Gastrocnemius medialis (tissue), 4 donors: ENCODE results near the gene C4orf51. TPM values are rescaled to one million over a fixed set of nuclear protein-coding genes. Genes with fewer than 3 reads are reported as not detected.

Experiments
- ATAC-seq, 2 donors: fragments of 150-250 bp; one replicate each; pipeline ENCODE4 v1.9.1; 2016
- DNase-seq, 2 donors: peaks; one replicate each; pipeline ENCODE4 v3.0.0-alpha.2; 2019
- H3K27ac ChIP-seq, 4 donors: fragments of 200-600 bp; sonication (generic); 1 replicate in 1 of 4; 2 replicates in 3 of 4; pipeline ENCODE4 v1.5.1; 2016 to 2018; ENCODE audit warnings: mild to moderate bottlenecking in 2 of 4, moderate library complexity in 1 of 4
- H3K27me3 ChIP-seq, 3 donors: fragments of 200-600 bp; sonication (generic) in 2 of 3; 1 replicate in 1 of 3; 2 replicates in 2 of 3; pipeline versions ENCODE4 v1.5.1 to v1.6.0; 2016 to 2019; ENCODE audit warnings: mild to moderate bottlenecking in 1 of 3, moderate library complexity in 1 of 3
- H3K36me3 ChIP-seq, 2 donors: fragments of 200-600 bp; sonication (generic) in 1 of 2; one replicate each; pipeline ENCODE4 v1.5.1; 2017 to 2018
- H3K4me1 ChIP-seq, 2 donors: fragments of 200-600 bp; sonication (generic) in 1 of 2; one replicate each; pipeline ENCODE4 v1.5.1; 2016 to 2017; ENCODE audit warnings: mild to moderate bottlenecking in 2 of 2
- H3K4me3 ChIP-seq, 4 donors: fragments of 200-600 bp; sonication (generic) in 3 of 4; 1 replicate in 1 of 4; 2 replicates in 3 of 4; pipeline ENCODE4 v1.5.1; 2016 to 2019; ENCODE audit warnings: mild to moderate bottlenecking in 2 of 4
- H3K9me3 ChIP-seq, 3 donors: fragments of 200-600 bp; sonication (generic) in 2 of 3; 1 replicate in 1 of 3; 2 replicates in 2 of 3; pipeline ENCODE4 v1.5.1; 2016 to 2019
- CTCF ChIP-seq, 5 experiments: fragments of 450-650 bp in 3 of 5; fragments of 200-600 bp in 2 of 5; sonication (generic) in 2 of 5; IDR thresholded peaks in 4 of 5; conservative IDR thresholded peaks in 1 of 5; 1 replicate in 4 of 5; 2 replicates in 1 of 5; pipeline ENCODE4 v1.5.1; 2016 to 2019; ENCODE audit warnings: antibody characterized with exemption in 5 of 5, mild to moderate bottlenecking in 3 of 5, moderate library complexity in 3 of 5
- POLR2A ChIP-seq, 2 donors: fragments of 450-650 bp; IDR thresholded peaks; one replicate each; pipeline ENCODE4 v1.6.1; 2017; ENCODE audit warnings: antibody characterized with exemption in 2 of 2, mild to moderate bottlenecking in 2 of 2, moderate library complexity in 2 of 2
- in situ Hi-C, 4 donors: fragments of 200-750 bp; cut with MboI; loops; one replicate each; pipeline versions ENCODE4 v1.15.0 to v1.8.0; 2017; ENCODE audit warnings: low sequenced_read_pairs in 4 of 4
- intact Hi-C: fragments of 100-400 bp; cut with DNase I; formaldehyde crosslinking; loops from one replicate; pipeline ENCODE4 v1.15.1; 2023; ENCODE audit warnings: low total_unique reads
- total RNA-seq, 4 donors: library from RNA; depleted of rRNA; stranded (reverse); fragments of >200 nt; gene quantifications; one replicate each; pipeline versions ENCODE4 v1.1.0 to v1.2.3, GENCODE V29; 2016

C4orf51 gene
- total RNA-seq, 4 donors from 2014 or later: not detected

- H3K27me3 ChIP-seq: no peaks in the 10 kb centered on the region
- intact Hi-C loops (no loop called here), in situ Hi-C loops (no loop called here)
- TF ChIP-seq POLR2A (IDR thresholded peaks at IDR 0.05) (no peak), CTCF (IDR thresholded peaks at IDR 0.05 in 4 of 5, conservative IDR thresholded peaks at IDR 0.05 in 1 of 5) (no peak)
- no peak overlapping the region for H3K4me3 ChIP-seq
- no peaks in the 10 kb centered on the region for H3K4me1 ChIP-seq
- ATAC-seq: no peak
- H3K9me3 ChIP-seq: no peaks in the 10 kb centered on the region
- no peak overlapping the region for H3K27ac ChIP-seq
- H3K36me3 ChIP-seq: peaks cover 3 to 56% of the 10 kb centered on the region in 2 donors
- no peak for DNase-seq
These were observed 82.8 kb downstream of the C4orf51 start for GRCh38 chr4:145762719-145763118.

- DNase-seq: no peak
- Histone ChIP-seq H3K27ac (no peak overlapping the region), H3K36me3 (peaks cover 3 to 56% of the 10 kb centered on the region in 2 donors), H3K4me1 (no peaks in the 10 kb centered on the region), H3K9me3 (no peaks in the 10 kb centered on the region), H3K4me3 (no peak overlapping the region), H3K27me3 (no peaks in the 10 kb centered on the region)
- intact Hi-C loops: no loop called here
- ATAC-seq: no peak
- in situ Hi-C loops: no loop called here
- TF ChIP-seq POLR2A (IDR thresholded peaks at IDR 0.05) (no peak), CTCF (IDR thresholded peaks at IDR 0.05 in 4 of 5, conservative IDR thresholded peaks at IDR 0.05 in 1 of 5) (no peak)
These were observed 83.5 kb downstream of the C4orf51 start for GRCh38 chr4:145763399-145763798.

GRCh38 chr4:145766273-145766672 is 86.3 kb downstream of the C4orf51 start:
- H3K36me3 ChIP-seq: peaks cover 3 to 38% of the 10 kb centered on the region in 2 donors

GRCh38 chr4:145769450-145770037 is 89.6 kb downstream of the C4orf51 start:
- H3K4me1 ChIP-seq: peaks cover 6 to 19% of the 10 kb centered on the region in 2 donors
- no peaks in the 10 kb centered on the region for H3K9me3 ChIP-seq
- peaks cover 3 to 13% of the 10 kb centered on the region in 2 donors for H3K36me3 ChIP-seq
- H3K27ac ChIP-seq: peak overlapping the region; percentile 11 to 52 (median 32)
- DNase-seq (peak in 1 of 2 donors; percentile 63), ATAC-seq (peak; percentile 81 to 83)
- no peak overlapping the region for H3K4me3 ChIP-seq
- in situ Hi-C loops: no loop called here
- H3K27me3 ChIP-seq: no peaks in the 10 kb centered on the region
- intact Hi-C loops: loop anchor here (2.0 kb wide), 1 partner anchor 33 kb away; no protein-coding TSS in a partner anchor
- TF ChIP-seq POLR2A (IDR thresholded peaks at IDR 0.05): no peak
- no peak for TF ChIP-seq CTCF (IDR thresholded peaks at IDR 0.05 in 4 of 5, conservative IDR thresholded peaks at IDR 0.05 in 1 of 5)

More at GRCh38 chr4:145766273-145766672, 86.3 kb downstream of the C4orf51 start:
- Histone ChIP-seq H3K27me3 (no peaks in the 10 kb centered on the region), H3K4me3 (no peak overlapping the region), H3K9me3 (no peaks in the 10 kb centered on the region), H3K4me1 (peaks cover 0 to 12% of the 10 kb centered on the region in 2 donors), H3K27ac (no peak overlapping the region)
- ATAC-seq (no peak), DNase-seq (no peak)
- TF ChIP-seq POLR2A (IDR thresholded peaks at IDR 0.05): no peak
- TF ChIP-seq CTCF (IDR thresholded peaks at IDR 0.05 in 4 of 5, conservative IDR thresholded peaks at IDR 0.05 in 1 of 5): no peak
- in situ Hi-C loops (no loop called here), intact Hi-C loops (no loop called here)
